Keratinocyte (primary cell): ENCODE results near the gene RUNX1. TPM values are rescaled to one million over a fixed set of nuclear protein-coding genes. Genes with fewer than 3 reads are reported as not detected.

Experiments
- DNase-seq: peaks from one replicate; pipeline ENCODE4 v3.0.0-alpha.2; 2011; ENCODE audit warnings: low read depth, missing footprints, low spot score
- FAIRE-seq: peaks from 2 replicates; lab custom pipeline; 2011; peaks lifted over from hg19 to GRCh38; lab: Jason Lieb, UNC
- H2AFZ ChIP-seq: 2 replicates; pipeline ENCODE4 v1.6.0; 2012; ENCODE audit warnings: low read length, control low read depth, inconsistent platforms; ENCODE audit not compliant: control insufficient read depth
- H3K27ac ChIP-seq: 2 replicates; pipeline ENCODE4 v1.5.1; 2011; ENCODE audit warnings: low read length; ENCODE audit not compliant: control insufficient read depth, insufficient read depth
- H3K27me3 ChIP-seq: 3 replicates; pipeline ENCODE4 v1.6.0; 2011; ENCODE audit warnings: low read length; ENCODE audit not compliant: control insufficient read depth, insufficient read depth; ENCODE audit errors: extremely low read depth
- H3K36me3 ChIP-seq, 2 experiments: 2 replicates in 1 of 2; 3 replicates in 1 of 2; pipeline ENCODE4 v1.5.1; 2011; ENCODE audit warnings: low read length in 2 of 2, mild to moderate bottlenecking in 1 of 2; ENCODE audit not compliant: control insufficient read depth in 2 of 2, insufficient read depth in 2 of 2; ENCODE audit errors: extremely low read depth in 1 of 2
- H3K4me1 ChIP-seq: 3 replicates; pipeline ENCODE4 v1.5.1; 2011; ENCODE audit warnings: low read length; ENCODE audit not compliant: control insufficient read depth, insufficient read depth; ENCODE audit errors: extremely low read depth
- H3K4me2 ChIP-seq: 3 replicates; pipeline ENCODE4 v1.6.0; 2011; ENCODE audit warnings: low read depth, low read length; ENCODE audit not compliant: control insufficient read depth, insufficient read depth; ENCODE audit errors: extremely low read depth
- H3K4me3 ChIP-seq, 3 experiments: fragments of 200-600 bp in 1 of 3; sonication (generic) in 1 of 3; 2 replicates in 2 of 3; 3 replicates in 1 of 3; pipeline ENCODE4 v1.5.1; 2011 to 2016; ENCODE audit warnings: low read length in 3 of 3, mild to moderate bottlenecking in 3 of 3, control low read depth in 2 of 3, inconsistent platforms in 1 of 3, low read depth in 1 of 3, mixed read lengths in 1 of 3, mixed run types in 1 of 3, moderate library complexity in 1 of 3; ENCODE audit not compliant: control insufficient read depth in 2 of 3, insufficient read depth in 2 of 3; ENCODE audit errors: extremely low read depth in 1 of 3
- H3K79me2 ChIP-seq: 2 replicates; pipeline ENCODE4 v1.6.0; 2012; ENCODE audit warnings: low read length; ENCODE audit not compliant: control insufficient read depth, insufficient read depth
- H3K9ac ChIP-seq: 3 replicates; pipeline ENCODE4 v1.6.0; 2011; ENCODE audit warnings: low read length; ENCODE audit not compliant: control insufficient read depth, insufficient read depth; ENCODE audit errors: extremely low read depth
- H3K9me1 ChIP-seq: 3 replicates; pipeline ENCODE4 v1.6.0; 2011; ENCODE audit warnings: low read length; ENCODE audit not compliant: control insufficient read depth, insufficient read depth; ENCODE audit errors: extremely low read depth
- H3K9me3 ChIP-seq: 2 replicates; pipeline ENCODE4 v1.5.1; 2012; ENCODE audit warnings: low read depth, low read length; ENCODE audit not compliant: control insufficient read depth
- H4K20me1 ChIP-seq: 3 replicates; pipeline ENCODE4 v1.6.0; 2011; ENCODE audit warnings: low read length; ENCODE audit not compliant: control insufficient read depth, insufficient read depth; ENCODE audit errors: extremely low read depth
- CTCF ChIP-seq, 3 experiments: IDR thresholded peaks in 1 of 3; conservative IDR thresholded peaks in 1 of 3; optimal IDR thresholded peaks in 1 of 3; 2 replicates in 2 of 3; 3 replicates in 1 of 3; pipeline versions ENCODE3 to v1.5.1; 2011; ENCODE audit warnings: low read length in 3 of 3, mild to moderate bottlenecking in 3 of 3, moderate library complexity in 2 of 3, control low read depth in 1 of 3, inconsistent platforms in 1 of 3; ENCODE audit not compliant: insufficient read depth in 2 of 3; ENCODE audit errors: extremely low read depth in 1 of 3
- EZH2 ChIP-seq: IDR thresholded peaks from one replicate; pipeline ENCODE4 v1.6.1; 2012; ENCODE audit warnings: inconsistent platforms, mild to moderate bottlenecking, low read length, moderate library complexity
- dilution Hi-C: fragments of 300-500 bp; cut with MboI; formaldehyde crosslinking; loops from one replicate; pipeline ENCODE4 v1.7.0; 2020; ENCODE audit warnings: low sequenced_read_pairs; ENCODE audit not compliant: extremely low pct_ligation_motif_present
- polyA plus RNA-seq, 5 experiments: library from polyadenylated mRNA; depleted of rRNA in 3 of 5; stranded (reverse) in 3 of 5; stranded (forward) in 1 of 5; unstranded in 1 of 5; fragments of >200 nt; gene quantifications; 1 replicate in 1 of 5; 2 replicates in 3 of 5; 3 replicates in 1 of 5; pipeline versions ENCODE4 v1.2.1 to v1.2.3, GENCODE V29; 2011 to 2012; ENCODE audit warnings: missing spikeins in 2 of 5, low read depth in 1 of 5, low replicate concordance in 1 of 5

RUNX1 gene
- polyA plus RNA-seq, 1 donor (not counting 4 experiments of a cell fraction or from before 2014, with no cell fraction given): 44.9 TPM

DNA sequence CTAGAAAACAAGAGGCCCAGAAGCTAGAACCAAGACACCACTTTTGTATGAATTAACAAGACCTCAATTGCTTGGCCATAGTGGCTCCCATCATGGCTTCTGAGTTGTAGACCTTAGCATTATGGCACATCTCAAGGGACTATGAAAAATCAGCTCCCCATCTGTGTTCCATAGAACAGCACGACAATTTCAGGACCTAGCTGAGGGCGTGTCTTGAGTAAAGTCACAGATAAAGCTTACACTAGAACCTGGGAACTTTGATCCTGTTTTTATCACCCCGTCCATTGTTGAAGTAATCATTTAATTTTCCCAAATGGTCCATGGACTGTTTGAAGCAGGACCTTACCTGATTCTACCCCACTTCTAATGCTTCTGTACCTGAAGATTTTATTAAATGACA lies 44.8 kb downstream of the RUNX1 start:
- DNase-seq (no peak), FAIRE-seq (no peak)
- H3K9me3 ChIP-seq: no peaks in the 10 kb centered on the region
- H3K9me1 ChIP-seq: no peaks in the 10 kb centered on the region
- H3K4me2 ChIP-seq: no peak overlapping the region
- H3K4me1 ChIP-seq: no peaks in the 10 kb centered on the region
- H3K36me3 ChIP-seq: no peaks in the 10 kb centered on the region
- dilution Hi-C loops: no loop called here
- no peak overlapping the region for H2AFZ ChIP-seq
- H3K4me3 ChIP-seq: no peak overlapping the region
- H3K27ac ChIP-seq: no peak overlapping the region
- H3K9ac ChIP-seq: no peak overlapping the region
- H4K20me1 ChIP-seq: no peaks in the 10 kb centered on the region
- H3K79me2 ChIP-seq: no peaks in the 10 kb centered on the region
- TF ChIP-seq EZH2 (no peak), CTCF (optimal IDR thresholded peaks at IDR 0.05 in 1 of 3, IDR thresholded peaks at IDR 0.05 in 1 of 3, conservative IDR thresholded peaks at IDR 0.05 in 1 of 3; ENCODE audit: extremely low read depth in 1 of 3, insufficient read depth in 2 of 3, low read length in 3 of 3) (no peak)
- no peaks in the 10 kb centered on the region for H3K27me3 ChIP-seq

GRCh38 chr21:35002879-35003722 lies 46.0 kb downstream of the RUNX1 start:
- Histone ChIP-seq H3K79me2 (no peaks in the 10 kb centered on the region), H3K27ac (no peak overlapping the region), H3K36me3 (no peaks in the 10 kb centered on the region), H3K9ac (no peak overlapping the region), H3K4me2 (no peak overlapping the region), H3K9me3 (no peaks in the 10 kb centered on the region), H3K4me3 (no peak overlapping the region), H2AFZ (no peak overlapping the region), H3K4me1 (no peaks in the 10 kb centered on the region), H3K9me1 (no peaks in the 10 kb centered on the region), H3K27me3 (no peaks in the 10 kb centered on the region), H4K20me1 (no peaks in the 10 kb centered on the region)
- no peak for TF ChIP-seq EZH2
- TF ChIP-seq CTCF (optimal IDR thresholded peaks at IDR 0.05 in 1 of 3, IDR thresholded peaks at IDR 0.05 in 1 of 3, conservative IDR thresholded peaks at IDR 0.05 in 1 of 3; ENCODE audit: extremely low read depth in 1 of 3, insufficient read depth in 2 of 3, low read length in 3 of 3): no peak
- DNase-seq (no peak), FAIRE-seq (peak; percentile 13)
- dilution Hi-C loops: no loop called here
